SU-DHL-6 (cell line): ENCODE measurements around the gene CDK18.
"Not testable (repeated sequence)": the region's sequence is repeated elsewhere in the genome, so short reads cannot be mapped to it uniquely, and the experiment has no call there.

Source experiments
- H2AFZ ChIP-seq: fragments of 200-600 bp; sonication (generic); 2 replicates; pipeline ENCODE4 v1.6.1; 2014; ENCODE audit warnings: low read depth, mild to moderate bottlenecking, moderate library complexity, mixed read lengths, antibody characterized with exemption, low read length; ENCODE audit not compliant: severe bottlenecking
- H3F3A ChIP-seq: fragments of 200-600 bp; shearing (Covaris generic); 2 replicates; pipeline ENCODE4 v1.6.0; 2016; ENCODE audit warnings: antibody characterized with exemption, mild to moderate bottlenecking; ENCODE audit not compliant: insufficient read depth
- H3K27ac ChIP-seq: fragments of 200-600 bp; sonication (generic); 2 replicates; pipeline ENCODE4 v1.5.1; 2016; ENCODE audit warnings: low read depth, mild to moderate bottlenecking, low read length, moderate library complexity, mixed read lengths
- H3K27me3 ChIP-seq: fragments of 200-600 bp; sonication (generic), shearing (Covaris generic); 2 replicates; pipeline ENCODE4 v1.6.0; 2014; ENCODE audit warnings: mild to moderate bottlenecking, low read length
- H3K36me3 ChIP-seq: fragments of 200-600 bp; sonication (generic); 2 replicates; pipeline ENCODE4 v1.6.1; 2014; ENCODE audit warnings: mild to moderate bottlenecking, low read length, mixed read lengths
- H3K4me2 ChIP-seq: fragments of 300-600, 200-600 bp; shearing (Covaris generic), sonication (generic); 2 replicates; pipeline ENCODE4 v1.6.0; 2014; ENCODE audit warnings: low read length, low read depth, mild to moderate bottlenecking; ENCODE audit not compliant: poor library complexity, severe bottlenecking
- H3K4me3 ChIP-seq: fragments of 200-600 bp; sonication (generic); 2 replicates; pipeline ENCODE4 v1.5.1; 2014; ENCODE audit warnings: antibody characterized with exemption, low read length, mild to moderate bottlenecking, mixed read lengths; ENCODE audit not compliant: insufficient read depth, poor library complexity, severe bottlenecking
- H3K79me2 ChIP-seq: fragments of 200-600 bp; sonication (generic); 2 replicates; pipeline ENCODE4 v1.6.1; 2014; ENCODE audit warnings: mild to moderate bottlenecking, low read length, moderate library complexity; ENCODE audit not compliant: insufficient read depth
- H3K9ac ChIP-seq: fragments of 200-600 bp; sonication (generic); 2 replicates; pipeline ENCODE4 v1.7.0; 2014; ENCODE audit warnings: mild to moderate bottlenecking, low read length
- H3K9me2 ChIP-seq: fragments of 200-600 bp; sonication (generic); replicated peaks from 2 replicates; pipeline ENCODE4 v1.6.1; 2014; ENCODE audit warnings: low read length; ENCODE audit not compliant: insufficient read depth
- H3K9me3 ChIP-seq: fragments of 200-600 bp; sonication (generic); 2 replicates; pipeline ENCODE4 v1.6.1; 2014; ENCODE audit warnings: low read length, mixed read lengths; ENCODE audit not compliant: insufficient read depth
- H4K20me1 ChIP-seq: fragments of 200-600 bp; sonication (generic); 2 replicates; pipeline ENCODE4 v1.6.1; 2014; ENCODE audit warnings: low read depth, mild to moderate bottlenecking, antibody characterized with exemption, low read length, moderate library complexity, mixed read lengths
- CTCF ChIP-seq: fragments of 200-600 bp; sonication (generic); IDR thresholded peaks from one replicate; pipeline ENCODE4 v1.5.1; 2017; ENCODE audit warnings: antibody characterized with exemption, mild to moderate bottlenecking, low read length, moderate library complexity; ENCODE audit not compliant: insufficient read depth, poor library complexity, severe bottlenecking
- EZH2phosphoT487 ChIP-seq: fragments of 200-600 bp; sonication (generic), shearing (Covaris generic); conservative IDR thresholded peaks from 2 replicates; pipeline ENCODE4 v1.6.1; 2018; ENCODE audit warnings: mild to moderate bottlenecking, antibody characterized with exemption, low read length, moderate library complexity, mixed read lengths

CDK18 gene

GRCh38 chr1:205481218-205481617, 23.3 kb upstream of the CDK18 start:
- no peak overlapping the region for H3K9ac ChIP-seq
- H3K9me2 ChIP-seq: no peaks in the 10 kb centered on the region
- H3F3A ChIP-seq: no peaks in the 10 kb centered on the region
- no peaks in the 10 kb centered on the region for H3K79me2 ChIP-seq
- H2AFZ ChIP-seq: no peak overlapping the region
- no peaks in the 10 kb centered on the region for H3K36me3 ChIP-seq
- H3K4me3 ChIP-seq: no peak overlapping the region
- no peak overlapping the region for H3K27ac ChIP-seq
- H3K27me3 ChIP-seq: no peaks in the 10 kb centered on the region
- H3K9me3 ChIP-seq: no peaks in the 10 kb centered on the region
- TF ChIP-seq EZH2phosphoT487 (no peak), CTCF (no peak)
- no peak overlapping the region for H3K4me2 ChIP-seq
- no peaks in the 10 kb centered on the region for H4K20me1 ChIP-seq

GRCh38 chr1:205481629-205482151, 22.8 kb upstream of the CDK18 start:
- no peak overlapping the region for H3K4me2 ChIP-seq
- TF ChIP-seq EZH2phosphoT487 (no peak), CTCF (no peak)
- no peaks in the 10 kb centered on the region for H3K36me3 ChIP-seq
- no peaks in the 10 kb centered on the region for H3K27me3 ChIP-seq
- no peaks in the 10 kb centered on the region for H3K9me3 ChIP-seq
- no peaks in the 10 kb centered on the region for H3K79me2 ChIP-seq
- H3K9ac ChIP-seq: no peak overlapping the region
- no peaks in the 10 kb centered on the region for H3F3A ChIP-seq
- H3K4me3 ChIP-seq: no peak overlapping the region
- no peaks in the 10 kb centered on the region for H3K9me2 ChIP-seq
- no peak overlapping the region for H3K27ac ChIP-seq
- H4K20me1 ChIP-seq: no peaks in the 10 kb centered on the region
- no peak overlapping the region for H2AFZ ChIP-seq

- H3K9ac ChIP-seq, H4K20me1 ChIP-seq, H3F3A ChIP-seq, H3K36me3 ChIP-seq, H3K27me3 ChIP-seq, H3K79me2 ChIP-seq, H3K9me2 ChIP-seq, H3K27ac ChIP-seq, H2AFZ ChIP-seq, H3K9me3 ChIP-seq, H3K4me2 ChIP-seq, H3K4me3 ChIP-seq: not testable (repeated sequence)
Observed at GRCh38 chr1:205482587-205482986, 21.9 kb upstream of the CDK18 start.

- TF ChIP-seq EZH2phosphoT487 (no peak), CTCF (no peak)
- no peak overlapping the region for H3K4me2 ChIP-seq
- no peaks in the 10 kb centered on the region for H3K36me3 ChIP-seq
- H3K9me3 ChIP-seq: no peaks in the 10 kb centered on the region
- no peaks in the 10 kb centered on the region for H3K9me2 ChIP-seq
- no peaks in the 10 kb centered on the region for H3K27me3 ChIP-seq
- H3K79me2 ChIP-seq: no peaks in the 10 kb centered on the region
- H4K20me1 ChIP-seq: no peaks in the 10 kb centered on the region
- H3F3A ChIP-seq: no peaks in the 10 kb centered on the region
- H3K4me3 ChIP-seq: no peak overlapping the region
- no peak overlapping the region for H2AFZ ChIP-seq
- no peak overlapping the region for H3K27ac ChIP-seq
- no peak overlapping the region for H3K9ac ChIP-seq
Observed at GRCh38 chr1:205483372-205483771, 21.1 kb upstream of the CDK18 start.
